Neural crest cell (in vitro differentiated cells): ENCODE data around the gene SQOR. TPM values are rescaled to one million over a fixed set of nuclear protein-coding genes. Genes with fewer than 3 reads are reported as not detected.
"Not testable (repeated sequence)": the region's sequence is repeated elsewhere in the genome, so short reads cannot be mapped to it uniquely, and the experiment has no call there.

Experiments used
- DNase-seq: peaks from one replicate; pipeline ENCODE4 v3.0.0; 2021; ENCODE audit warnings: low read depth, mixed read lengths, low spot score
- H3K27ac Mint-ChIP-seq: one replicate; pipeline ENCODE4 v1.8.0; 2021; ENCODE audit warnings: mild to moderate bottlenecking, mixed read lengths; ENCODE audit not compliant: unreplicated experiment
- H3K27me3 Mint-ChIP-seq: 2 replicates; pipeline ENCODE4 v1.8.0; 2021; ENCODE audit warnings: low read depth, mild to moderate bottlenecking, mixed read lengths
- H3K36me3 Mint-ChIP-seq: 2 replicates; pipeline ENCODE4 v1.8.0; 2021; ENCODE audit warnings: low read depth, mild to moderate bottlenecking, mixed read lengths
- H3K4me1 Mint-ChIP-seq: 2 replicates; pipeline ENCODE4 v1.8.0; 2021; ENCODE audit warnings: mixed read lengths
- H3K4me3 Mint-ChIP-seq: one replicate; pipeline ENCODE4 v1.8.0; 2021; ENCODE audit warnings: mild to moderate bottlenecking, mixed read lengths
- H3K9me3 Mint-ChIP-seq: 2 replicates; pipeline ENCODE4 v1.8.0; 2021; ENCODE audit warnings: mixed read lengths
- CTCF ChIP-seq: fragments of 200-600 bp; sonication (generic); conservative IDR thresholded peaks from 2 replicates; pipeline ENCODE4 v1.5.0; 2021; ENCODE audit warnings: antibody characterized with exemption, mild to moderate bottlenecking
- total RNA-seq: library from RNA; stranded (reverse); gene quantifications from 2 replicates; pipeline ENCODE4 v1.2.1, GENCODE V29; 2021

Gene SQOR
- total RNA-seq, 1 donor from 2014 or later, result not detected

DNA sequence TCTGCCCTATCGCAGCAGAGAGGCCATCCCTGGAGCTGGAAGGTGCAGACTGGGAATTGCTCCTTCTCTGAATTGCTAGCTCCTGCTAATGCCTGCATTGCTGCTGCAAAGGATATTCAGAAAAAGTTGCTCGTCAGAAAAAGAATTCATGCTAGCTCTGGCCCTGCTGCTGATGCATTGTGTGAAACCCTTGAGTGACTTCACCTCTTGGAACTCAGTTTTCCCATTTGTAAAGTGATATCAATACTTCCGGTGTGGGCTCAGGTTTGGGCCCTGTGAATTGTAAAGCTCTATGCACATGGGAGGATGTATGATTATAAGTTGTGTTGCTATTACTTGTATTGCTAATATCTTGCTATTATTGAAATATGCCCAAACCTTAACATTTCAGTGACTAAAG lies 11.4 kb downstream of the SQOR start:
- no peak for DNase-seq
- Mint-ChIP-seq H3K36me3 (no peaks in the 10 kb centered on the region), H3K27ac (no peak overlapping the region), H3K4me1 (no peaks in the 10 kb centered on the region), H3K27me3 (peaks cover 19% of the 10 kb centered on the region), H3K9me3 (peaks cover 2% of the 10 kb centered on the region), H3K4me3 (no peak overlapping the region)
- TF ChIP-seq CTCF, result no peak

DNA sequence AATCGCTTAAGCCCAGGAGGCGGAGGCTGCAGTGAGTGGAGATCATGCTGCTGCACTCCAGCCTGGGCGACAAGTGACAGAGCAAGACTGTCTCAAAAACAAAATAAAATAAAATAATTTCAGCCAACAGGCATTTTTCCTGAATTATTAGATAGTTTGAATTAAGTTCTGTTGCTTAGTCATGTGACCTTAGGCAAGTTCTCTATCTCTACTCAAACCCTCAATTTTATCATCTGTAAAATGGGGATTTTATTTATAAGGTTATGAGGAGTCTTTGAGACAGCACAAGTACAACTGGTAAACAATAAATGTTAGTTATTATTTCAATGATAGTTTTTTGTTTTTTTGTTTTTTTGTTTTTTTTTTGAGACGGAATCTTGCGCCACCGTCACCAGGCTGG lies 13.0 kb downstream of the SQOR start:
- H3K27me3 Mint-ChIP-seq, result peaks cover 4% of the 10 kb centered on the region
- H3K27ac Mint-ChIP-seq, result no peak overlapping the region
- DNase-seq, result no peak
- no peak overlapping the region for H3K4me3 Mint-ChIP-seq
- TF ChIP-seq CTCF, result no peak
- H3K4me1 Mint-ChIP-seq, result no peaks in the 10 kb centered on the region
- H3K36me3 Mint-ChIP-seq, result no peaks in the 10 kb centered on the region
- H3K9me3 Mint-ChIP-seq, result peaks cover 2% of the 10 kb centered on the region

- H3K4me3 Mint-ChIP-seq, result no peak overlapping the region
- H3K27ac Mint-ChIP-seq, result no peak overlapping the region
- TF ChIP-seq CTCF, result no peak
- H3K36me3 Mint-ChIP-seq, result no peaks in the 10 kb centered on the region
- H3K9me3 Mint-ChIP-seq, result peaks cover 2% of the 10 kb centered on the region
- H3K4me1 Mint-ChIP-seq, result no peaks in the 10 kb centered on the region
- DNase-seq, result no peak
- peaks cover 3% of the 10 kb centered on the region for H3K27me3 Mint-ChIP-seq
Observed at GRCh38 chr15:45648521-45649200, 13.8 kb downstream of the SQOR start.

DNA sequence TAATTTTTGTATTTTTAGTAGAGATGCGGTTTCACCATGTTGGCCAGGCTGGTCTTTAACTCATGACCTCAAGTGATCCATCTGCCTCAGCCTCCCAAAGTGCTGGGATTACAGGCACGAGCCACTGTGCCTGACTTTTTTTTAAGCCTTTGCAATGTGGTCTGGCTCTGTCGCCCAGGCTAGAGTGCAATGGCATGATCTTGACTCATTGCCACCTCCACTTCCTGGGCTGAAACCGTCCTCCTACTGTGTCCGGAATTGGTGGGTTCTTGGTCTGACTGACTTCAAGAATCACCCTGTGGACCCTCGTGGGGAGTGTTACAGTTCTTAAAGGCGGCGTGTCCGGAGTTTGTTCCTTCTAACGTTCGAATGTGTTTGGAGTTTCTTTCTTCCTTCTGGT lies 15.2 kb downstream of the SQOR start:
- H3K27ac Mint-ChIP-seq, H3K36me3 Mint-ChIP-seq, DNase-seq, H3K4me3 Mint-ChIP-seq, H3K4me1 Mint-ChIP-seq, H3K9me3 Mint-ChIP-seq, H3K27me3 Mint-ChIP-seq: not testable (repeated sequence)

DNA sequence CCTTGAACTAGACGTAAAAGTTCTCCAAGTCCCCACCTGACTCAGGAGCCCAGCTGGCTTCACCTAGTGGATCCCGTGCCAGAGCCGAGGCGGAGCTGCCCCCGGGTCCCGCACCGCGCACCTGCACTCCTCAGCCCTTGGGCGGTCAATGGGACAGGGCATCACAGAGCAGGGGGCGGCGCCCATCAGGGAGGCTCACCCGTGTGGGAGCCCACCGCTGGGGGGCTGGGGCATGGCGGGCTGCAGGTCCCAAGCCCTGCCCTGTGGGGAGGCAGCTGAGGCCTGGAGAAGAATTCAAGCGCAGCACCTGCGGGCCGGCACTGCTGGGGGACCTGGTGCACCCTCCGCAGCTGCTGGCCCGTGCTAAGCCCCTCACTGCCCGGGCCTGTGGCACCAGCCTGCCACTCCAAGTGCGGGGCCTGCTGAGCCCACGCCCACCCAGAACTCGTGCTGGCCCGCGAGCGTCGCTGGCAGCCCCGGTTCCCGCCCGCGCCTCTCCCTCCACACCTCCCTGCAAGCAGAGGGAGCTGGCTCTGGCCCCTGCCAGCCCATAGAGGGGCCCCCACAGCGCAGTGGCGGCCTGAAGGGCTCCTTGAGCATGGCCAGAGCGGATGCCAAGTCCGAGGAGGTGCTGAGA lies 16.2 kb downstream of the SQOR start:
- H3K4me3 Mint-ChIP-seq, result no peak overlapping the region
- TF ChIP-seq CTCF, result no peak
- H3K9me3 Mint-ChIP-seq, result peaks cover 2% of the 10 kb centered on the region
- no peak overlapping the region for H3K27ac Mint-ChIP-seq
- no peaks in the 10 kb centered on the region for H3K4me1 Mint-ChIP-seq
- no peaks in the 10 kb centered on the region for H3K27me3 Mint-ChIP-seq
- H3K36me3 Mint-ChIP-seq, result no peaks in the 10 kb centered on the region
- DNase-seq, result no peak

DNA sequence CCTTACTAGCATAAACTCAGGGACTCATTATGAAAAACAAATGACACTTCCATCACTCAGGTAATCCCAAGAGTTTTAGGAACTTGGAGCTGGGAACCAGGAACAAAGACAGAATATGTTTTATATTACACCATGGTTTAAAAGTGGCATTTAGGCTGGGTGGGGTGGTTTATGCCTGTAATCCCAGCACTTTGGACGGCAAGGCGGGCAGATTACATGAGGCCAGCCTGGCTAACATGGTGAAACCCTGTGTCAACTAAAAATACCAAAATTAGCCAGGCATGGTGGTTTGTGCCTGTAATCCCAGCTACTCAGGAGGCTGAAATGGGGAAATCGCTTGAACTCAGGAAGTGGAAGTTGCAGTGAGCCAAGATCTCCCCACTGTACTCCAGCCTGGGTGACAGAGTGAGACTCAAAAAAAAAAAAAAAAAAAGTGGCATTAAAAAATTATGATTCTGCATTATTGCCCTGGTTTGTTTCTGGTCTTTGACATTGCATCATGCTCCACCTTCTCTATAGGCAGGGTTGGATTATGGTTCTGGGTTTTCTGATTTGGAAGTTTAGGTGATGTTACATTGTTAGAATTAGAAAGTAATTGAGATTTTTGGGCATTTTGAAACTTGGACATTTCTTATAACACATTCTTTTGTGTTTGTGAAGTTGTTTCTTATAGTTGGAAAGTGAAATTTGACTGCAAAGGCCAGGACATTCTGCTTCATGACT lies 19.0 kb downstream of the SQOR start:
- Mint-ChIP-seq H3K9me3 (peaks cover 2% of the 10 kb centered on the region), H3K27me3 (no peaks in the 10 kb centered on the region), H3K36me3 (no peaks in the 10 kb centered on the region), H3K4me3 (no peak overlapping the region), H3K4me1 (peaks cover 9% of the 10 kb centered on the region), H3K27ac (no peak overlapping the region)
- no peak for DNase-seq
- TF ChIP-seq CTCF, result no peak
